NCI-H748 (cell line): ENCODE data around the gene CFAP43.

Experiments
- DNase-seq: peaks from one replicate; lab custom pipeline; 2025; ENCODE audit not compliant: unreplicated experiment; lab: John Stamatoyannopoulos, UW

The CFAP43 gene

GRCh38 chr10:104099269-104099668 is 132.9 kb downstream of the CFAP43 start:
- no peak for DNase-seq

GRCh38 chr10:104098358-104098925 is 133.7 kb downstream of the CFAP43 start:
- DNase-seq = no peak

GRCh38 chr10:104096692-104097091 is 135.5 kb downstream of the CFAP43 start:
- DNase-seq = no peak

- DNase-seq = no peak
These were observed 139.4 kb downstream of the CFAP43 start for GRCh38 chr10:104092749-104093148.

GRCh38 chr10:104090611-104091010 is 141.6 kb downstream of the CFAP43 start:
- DNase-seq = no peak

- DNase-seq = no peak
These were observed 142.5 kb downstream of the CFAP43 start for GRCh38 chr10:104089621-104090020.

GRCh38 chr10:104088239-104088638 is 143.9 kb downstream of the CFAP43 start:
- DNase-seq = no peak

GRCh38 chr10:104085801-104086400 is 146.3 kb downstream of the CFAP43 start, which contains the start of gene COL17A1:
TSS of gene COL17A1 (minus strand) at chr10:104085880. CDS start at chr10:104080673, 5,207 bp downstream.
- DNase-seq = no peak

GRCh38 chr10:104084482-104085142 is 147.6 kb downstream of the CFAP43 start:
- no peak for DNase-seq

GRCh38 chr10:104081998-104082397 is 150.2 kb downstream of the CFAP43 start:
- no peak for DNase-seq

- DNase-seq = peak; percentile 93
These were observed 151.4 kb downstream of the CFAP43 start for GRCh38 chr10:104080762-104081161.
